Transverse colon (tissue), 4 donors: ENCODE data around the gene CACNA2D1. TPM values are rescaled to one million over a fixed set of nuclear protein-coding genes. Genes with fewer than 3 reads are reported as not detected.

Experiments used
- DNase-seq: peaks from one replicate; pipeline ENCODE4 v3.0.0-alpha.2; 2019
- H3K27ac ChIP-seq, 4 donors: fragments of 200-600 bp; sonication (generic); 2 replicates each; pipeline ENCODE4 v1.5.1; 2016 to 2018; ENCODE audit warnings: inconsistent platforms in 4 of 4
- H3K27me3 ChIP-seq: fragments of 200-600 bp; sonication (generic); 2 replicates; pipeline ENCODE4 v1.5.1; 2017; ENCODE audit warnings: inconsistent platforms
- H3K36me3 ChIP-seq, 4 donors: fragments of 200-600 bp; sonication (generic); 2 replicates each; pipeline ENCODE4 v1.5.1; 2017 to 2019; ENCODE audit warnings: inconsistent platforms in 4 of 4
- H3K4me1 ChIP-seq, 4 donors: fragments of 200-600 bp; sonication (generic); 2 replicates each; pipeline ENCODE4 v1.5.1; 2017 to 2020; ENCODE audit warnings: inconsistent platforms in 4 of 4
- H3K4me3 ChIP-seq, 4 donors: fragments of 200-600 bp; sonication (generic); 1 replicate in 1 of 4; 2 replicates in 3 of 4; pipeline versions ENCODE4 v1.5.1 to v1.6.1; 2017 to 2019; ENCODE audit warnings: inconsistent platforms in 4 of 4
- H3K9me3 ChIP-seq, 2 donors: fragments of 200-600 bp; sonication (generic); 2 replicates each; pipeline ENCODE4 v1.5.1; 2017 to 2019; ENCODE audit warnings: inconsistent platforms in 2 of 2
- EP300 ChIP-seq: sonication (generic); formaldehyde crosslinking; IDR thresholded peaks from one replicate; pipeline ENCODE4 v1.6.1; 2017; ENCODE audit warnings: antibody characterized with exemption, low read depth
- POLR2A ChIP-seq: fragments of 450-650 bp; IDR thresholded peaks from one replicate; pipeline ENCODE4 v1.6.1; 2016; ENCODE audit warnings: antibody characterized with exemption, mild to moderate bottlenecking, moderate library complexity
- POLR2AphosphoS5 ChIP-seq, 3 donors: sonication (generic); formaldehyde crosslinking; IDR thresholded peaks; one replicate each; pipeline ENCODE4 v1.6.1; 2016; ENCODE audit warnings: antibody characterized with exemption in 3 of 3
- WGBS, 2 donors: methylation state at CpG; one replicate each; pipeline ENCODE4 v1.1.5; 2018; ENCODE audit warnings: low coverage in 1 of 2; 5-methylcytosine and 5-hydroxymethylcytosine counted together
- in situ Hi-C, 4 donors: fragments of 200-750 bp; cut with MboI; loops; one replicate each; pipeline versions ENCODE4 v1.15.0 to v1.15.1; 2017; ENCODE audit warnings: low sequenced_read_pairs in 3 of 4, low pct_ligation_motif_present in 1 of 4, low pct_unique_long_range_greater_than_20kb in 1 of 4
- intact Hi-C: fragments of 100-400 bp; cut with DNase I; formaldehyde crosslinking; loops from one replicate; pipeline ENCODE4 v1.15.1; 2023; ENCODE audit warnings: low total_unique reads
- total RNA-seq, 4 donors: library from RNA; depleted of rRNA; stranded (reverse); fragments of >200 nt; gene quantifications; one replicate each; pipeline ENCODE4 v1.1.0, GENCODE V29; 2016
- TF ChIP-seq, protein P1 (sequence below), 5 experiments: fragments of 200-600 bp in 3 of 5; fragments of 450-650 bp in 2 of 5; sonication (generic) in 3 of 5; IDR thresholded peaks; 1 replicate in 2 of 5; 2 replicates in 3 of 5; pipeline ENCODE4 v1.5.1; 2016 to 2017; ENCODE audit warnings: antibody characterized with exemption in 5 of 5, inconsistent platforms in 3 of 5, mild to moderate bottlenecking in 2 of 5, moderate library complexity in 1 of 5

Gene CACNA2D1
- total RNA-seq, 4 donors from 2014 or later = 11.0 to 126 (median 22.9) TPM

DNA sequence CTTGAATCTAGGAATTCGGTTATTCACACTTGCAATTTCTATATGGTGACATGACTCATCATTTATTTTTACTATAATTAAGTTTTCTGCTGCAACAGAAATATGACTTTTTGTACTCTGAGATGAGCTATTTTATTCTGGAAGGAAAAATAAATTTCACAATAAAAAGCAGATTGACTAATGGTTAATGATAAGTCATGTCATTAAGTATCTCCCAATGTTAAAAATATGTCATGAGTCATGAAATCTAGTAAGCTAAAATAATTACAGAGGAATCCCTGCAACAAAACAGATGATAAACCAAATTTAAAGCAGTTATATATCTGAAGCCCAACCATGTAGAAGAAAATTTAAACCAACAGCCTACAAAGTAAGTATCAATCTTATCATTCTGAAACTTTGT is 149.2 kb downstream of the CACNA2D1 start:
- intact Hi-C loops (no loop called here), in situ Hi-C loops (no loop called here)
- 81 to 82% methylated on average over 1 of the region's 1 CpG for WGBS, 2 donors
- Histone ChIP-seq H3K4me1 (no peaks in the 10 kb centered on the region), H3K9me3 (no peaks in the 10 kb centered on the region), H3K4me3 (no peak overlapping the region), H3K27me3 (no peaks in the 10 kb centered on the region), H3K27ac (no peak overlapping the region), H3K36me3 (no peaks in the 10 kb centered on the region)
- TF ChIP-seq POLR2AphosphoS5 (IDR thresholded peaks at IDR 0.05) (no peak), EP300 (no peak), POLR2A (no peak)
- TF ChIP-seq, protein P1, sequence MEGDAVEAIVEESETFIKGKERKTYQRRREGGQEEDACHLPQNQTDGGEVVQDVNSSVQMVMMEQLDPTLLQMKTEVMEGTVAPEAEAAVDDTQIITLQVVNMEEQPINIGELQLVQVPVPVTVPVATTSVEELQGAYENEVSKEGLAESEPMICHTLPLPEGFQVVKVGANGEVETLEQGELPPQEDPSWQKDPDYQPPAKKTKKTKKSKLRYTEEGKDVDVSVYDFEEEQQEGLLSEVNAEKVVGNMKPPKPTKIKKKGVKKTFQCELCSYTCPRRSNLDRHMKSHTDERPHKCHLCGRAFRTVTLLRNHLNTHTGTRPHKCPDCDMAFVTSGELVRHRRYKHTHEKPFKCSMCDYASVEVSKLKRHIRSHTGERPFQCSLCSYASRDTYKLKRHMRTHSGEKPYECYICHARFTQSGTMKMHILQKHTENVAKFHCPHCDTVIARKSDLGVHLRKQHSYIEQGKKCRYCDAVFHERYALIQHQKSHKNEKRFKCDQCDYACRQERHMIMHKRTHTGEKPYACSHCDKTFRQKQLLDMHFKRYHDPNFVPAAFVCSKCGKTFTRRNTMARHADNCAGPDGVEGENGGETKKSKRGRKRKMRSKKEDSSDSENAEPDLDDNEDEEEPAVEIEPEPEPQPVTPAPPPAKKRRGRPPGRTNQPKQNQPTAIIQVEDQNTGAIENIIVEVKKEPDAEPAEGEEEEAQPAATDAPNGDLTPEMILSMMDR (IDR thresholded peaks at IDR 0.05) = no peak
- no peak for DNase-seq

DNA sequence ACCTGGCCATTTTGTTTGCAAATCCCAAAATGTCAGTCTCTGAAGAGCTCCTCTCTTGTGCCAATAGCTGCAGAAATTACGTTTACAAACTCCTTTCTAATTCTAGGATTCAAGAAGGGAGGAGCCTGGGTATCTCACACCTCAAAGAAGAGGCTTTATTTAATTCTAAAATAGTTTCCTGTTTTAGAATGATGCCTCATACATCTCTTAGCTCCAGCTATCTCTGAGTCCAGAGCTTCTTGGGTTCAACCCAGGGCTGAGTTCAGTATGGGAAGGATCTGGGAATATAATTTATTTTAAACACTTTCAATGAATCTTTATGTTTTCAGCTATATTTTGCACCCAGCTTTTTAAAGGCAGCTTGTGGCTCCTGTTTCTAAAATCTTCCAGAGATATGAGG is 150.1 kb downstream of the CACNA2D1 start:
- Histone ChIP-seq H3K27ac (no peak overlapping the region), H3K9me3 (no peaks in the 10 kb centered on the region), H3K27me3 (no peaks in the 10 kb centered on the region), H3K36me3 (no peaks in the 10 kb centered on the region), H3K4me3 (no peak overlapping the region), H3K4me1 (no peaks in the 10 kb centered on the region)
- 15 to 42% methylated on average over 1 of the region's 1 CpG for whole genome bisulfite sequencing, 2 donors
- intact Hi-C loops = no loop called here
- in situ Hi-C loops = no loop called here
- TF ChIP-seq POLR2A (no peak), POLR2AphosphoS5 (IDR thresholded peaks at IDR 0.05) (no peak)
- TF ChIP-seq, protein P1 (IDR thresholded peaks at IDR 0.05) = no peak
- no peak for DNase-seq

DNA sequence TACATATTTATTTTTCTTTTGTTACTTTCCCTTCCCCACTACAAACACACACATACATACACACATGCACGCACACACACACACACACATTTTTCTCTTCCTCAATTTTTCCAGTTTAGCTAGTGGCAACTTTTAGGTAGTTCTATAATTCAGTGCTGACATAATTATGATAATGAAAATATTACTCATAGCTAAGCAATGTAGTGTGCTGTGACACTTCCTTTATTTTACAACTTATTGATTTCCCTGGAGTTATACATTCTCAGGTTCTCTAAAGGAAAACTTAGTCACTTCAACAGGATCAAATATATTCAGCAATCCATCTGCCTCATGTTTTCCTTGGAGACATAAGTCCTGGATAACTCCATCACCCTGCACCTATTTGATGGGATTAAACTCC is 151.6 kb downstream of the CACNA2D1 start:
- Histone ChIP-seq H3K36me3 (no peaks in the 10 kb centered on the region), H3K4me1 (no peaks in the 10 kb centered on the region), H3K9me3 (no peaks in the 10 kb centered on the region), H3K4me3 (no peak overlapping the region), H3K27me3 (no peaks in the 10 kb centered on the region), H3K27ac (no peak overlapping the region)
- TF ChIP-seq EP300 (no peak), POLR2A (no peak), POLR2AphosphoS5 (IDR thresholded peaks at IDR 0.05) (no peak)
- TF ChIP-seq, protein P1 (IDR thresholded peaks at IDR 0.05) = no peak
- DNase-seq = no peak
- in situ Hi-C loops (no loop called here), intact Hi-C loops (no loop called here)
- WGBS, 2 donors = 85% methylated on average over 1 of the region's 1 CpG; no CpG with 5 or more reads in 1 of the 2 donors

DNA sequence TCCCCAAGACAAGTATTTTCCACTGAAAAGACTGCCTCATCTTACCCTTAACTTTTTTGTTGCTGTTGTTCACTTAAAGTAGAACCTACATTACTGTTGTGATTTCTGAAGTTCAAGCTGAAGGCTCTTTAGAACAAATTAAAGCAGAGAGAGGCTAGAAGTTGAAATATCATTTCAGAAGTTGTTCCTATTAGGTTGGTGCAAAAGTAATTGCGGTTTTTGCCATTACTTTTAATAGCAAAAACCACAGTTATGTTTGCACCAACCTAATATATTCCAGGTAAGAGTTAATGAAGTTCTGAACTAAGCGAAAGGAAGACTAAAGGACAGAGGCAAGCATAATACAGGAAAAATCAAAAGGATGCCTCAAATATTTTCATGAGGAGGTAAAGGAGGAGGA is 153.7 kb downstream of the CACNA2D1 start:
- TF ChIP-seq POLR2A (no peak), EP300 (no peak), POLR2AphosphoS5 (IDR thresholded peaks at IDR 0.05) (no peak)
- TF ChIP-seq, protein P1 (IDR thresholded peaks at IDR 0.05) = no peak
- Histone ChIP-seq H3K9me3 (no peaks in the 10 kb centered on the region), H3K4me1 (no peaks in the 10 kb centered on the region), H3K36me3 (no peaks in the 10 kb centered on the region), H3K27ac (no peak overlapping the region), H3K4me3 (no peak overlapping the region), H3K27me3 (no peaks in the 10 kb centered on the region)
- WGBS, 2 donors = 63 to 81% methylated on average over 2 of the region's 2 CpGs
- intact Hi-C loops = no loop called here
- in situ Hi-C loops = no loop called here
- no peak for DNase-seq
